ENCODE results near the gene PARVA.
"Not testable (repeated sequence)": the region's sequence is repeated elsewhere in the genome, so short reads cannot be mapped to it uniquely, and the experiment has no call there.

Gene PARVA

DNA sequence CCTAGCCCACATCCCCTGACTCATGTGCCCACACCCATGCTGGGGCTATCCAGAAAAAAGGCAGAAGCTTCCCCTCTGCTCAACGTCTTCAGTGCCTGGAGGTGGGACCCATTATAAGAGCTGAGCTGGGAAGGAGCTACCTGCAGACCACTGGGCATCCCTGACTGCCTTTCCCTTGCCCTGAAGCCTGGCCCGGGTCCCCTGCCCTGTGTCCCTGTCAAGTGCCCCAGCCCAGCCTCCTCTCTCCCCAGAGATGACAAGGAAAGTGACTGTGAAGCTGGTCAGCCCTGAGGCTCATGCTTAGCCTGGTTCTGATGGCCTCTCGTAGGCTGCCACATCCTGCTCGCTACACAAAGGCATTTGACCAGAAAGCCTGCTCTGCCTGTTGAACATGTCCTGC lies 140.4 kb downstream of the PARVA start:
- no peaks in the 10 kb centered on the region for H3K4me1 ChIP-seq (ENCODE audit: control insufficient read depth, low read length)
- H3K36me3 ChIP-seq (ENCODE audit: control insufficient read depth, low read length): no peaks in the 10 kb centered on the region
- H3K27me3 ChIP-seq (ENCODE audit: control insufficient read depth, low read length): no peaks in the 10 kb centered on the region
- H3K4me3 ChIP-seq (ENCODE audit: low read length): no peak overlapping the region
- no peak overlapping the region for H3K4me2 ChIP-seq (ENCODE audit: low read length)
- H3K9me3 ChIP-seq (ENCODE audit: control insufficient read depth, insufficient read depth, low read length): no peaks in the 10 kb centered on the region
- H3K79me2 ChIP-seq (ENCODE audit: control insufficient read depth, low read length): no peaks in the 10 kb centered on the region
- no peaks in the 10 kb centered on the region for H3F3A ChIP-seq (ENCODE audit: control insufficient read depth, insufficient read depth)
- TF ChIP-seq, protein P1, sequence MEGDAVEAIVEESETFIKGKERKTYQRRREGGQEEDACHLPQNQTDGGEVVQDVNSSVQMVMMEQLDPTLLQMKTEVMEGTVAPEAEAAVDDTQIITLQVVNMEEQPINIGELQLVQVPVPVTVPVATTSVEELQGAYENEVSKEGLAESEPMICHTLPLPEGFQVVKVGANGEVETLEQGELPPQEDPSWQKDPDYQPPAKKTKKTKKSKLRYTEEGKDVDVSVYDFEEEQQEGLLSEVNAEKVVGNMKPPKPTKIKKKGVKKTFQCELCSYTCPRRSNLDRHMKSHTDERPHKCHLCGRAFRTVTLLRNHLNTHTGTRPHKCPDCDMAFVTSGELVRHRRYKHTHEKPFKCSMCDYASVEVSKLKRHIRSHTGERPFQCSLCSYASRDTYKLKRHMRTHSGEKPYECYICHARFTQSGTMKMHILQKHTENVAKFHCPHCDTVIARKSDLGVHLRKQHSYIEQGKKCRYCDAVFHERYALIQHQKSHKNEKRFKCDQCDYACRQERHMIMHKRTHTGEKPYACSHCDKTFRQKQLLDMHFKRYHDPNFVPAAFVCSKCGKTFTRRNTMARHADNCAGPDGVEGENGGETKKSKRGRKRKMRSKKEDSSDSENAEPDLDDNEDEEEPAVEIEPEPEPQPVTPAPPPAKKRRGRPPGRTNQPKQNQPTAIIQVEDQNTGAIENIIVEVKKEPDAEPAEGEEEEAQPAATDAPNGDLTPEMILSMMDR (IDR thresholded peaks at IDR 0.05; ENCODE audit: low read depth, low read length, poor library complexity, severe bottlenecking): no peak
- TF ChIP-seq EZH2phosphoT487 (IDR thresholded peaks at IDR 0.05; ENCODE audit: borderline replicate concordance, low read length): no peak
- no peaks in the 10 kb centered on the region for H3K9me2 ChIP-seq (replicated peaks; ENCODE audit: control insufficient read depth, low read length)
- no peaks in the 10 kb centered on the region for H4K20me1 ChIP-seq (ENCODE audit: control insufficient read depth, insufficient read depth, low read depth, low read length)
- no peak overlapping the region for H3K27ac ChIP-seq (ENCODE audit: low read depth, low read length)

DNA sequence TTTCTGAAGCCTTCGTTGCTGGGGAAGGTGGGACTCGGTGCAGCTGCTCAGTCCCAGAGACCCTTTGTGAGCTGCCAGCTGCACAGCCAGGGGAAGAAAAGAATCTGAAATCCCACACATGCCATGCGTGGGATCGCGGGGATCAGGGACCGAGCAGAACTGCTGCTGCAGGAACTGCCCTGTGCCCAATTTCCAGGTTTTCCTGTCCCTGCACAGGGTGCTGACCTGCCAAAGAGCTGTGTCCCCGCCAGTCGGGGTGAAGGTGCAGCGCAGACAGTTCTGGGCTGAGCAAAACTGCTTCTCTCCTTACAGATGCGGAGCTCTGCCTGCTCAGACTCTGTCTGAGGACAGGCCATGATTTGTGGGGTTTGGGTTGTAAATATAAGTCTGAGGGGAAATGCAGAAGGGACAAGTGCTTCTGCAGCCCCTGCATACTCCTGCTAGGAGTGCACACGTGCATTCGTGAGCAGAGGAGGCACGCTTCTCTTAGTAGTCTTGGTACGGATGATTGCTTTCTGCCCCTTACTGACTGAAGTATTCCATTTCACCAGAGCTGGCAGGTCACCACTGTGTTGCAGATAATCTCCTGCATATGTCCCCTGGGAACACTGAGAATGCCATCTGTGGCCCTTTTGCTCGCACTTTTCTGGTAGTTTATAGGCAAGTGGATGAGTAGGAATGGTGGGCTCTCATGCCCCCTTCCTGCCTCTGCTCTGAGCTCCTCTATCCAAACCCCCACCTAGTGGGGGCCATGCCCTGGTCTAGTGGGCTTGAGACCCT lies 141.4 kb downstream of the PARVA start:
- Histone ChIP-seq H3K36me3 (ENCODE audit: control insufficient read depth, low read length) (no peaks in the 10 kb centered on the region), H3K4me2 (ENCODE audit: low read length) (no peak overlapping the region), H4K20me1 (ENCODE audit: control insufficient read depth, insufficient read depth, low read depth, low read length) (no peaks in the 10 kb centered on the region), H3K27me3 (ENCODE audit: control insufficient read depth, low read length) (no peaks in the 10 kb centered on the region), H3K4me3 (ENCODE audit: low read length) (no peak overlapping the region), H3K27ac (ENCODE audit: low read depth, low read length) (no peak overlapping the region), H3K4me1 (ENCODE audit: control insufficient read depth, low read length) (no peaks in the 10 kb centered on the region), H3K9me2 (replicated peaks; ENCODE audit: control insufficient read depth, low read length) (no peaks in the 10 kb centered on the region), H3F3A (ENCODE audit: control insufficient read depth, insufficient read depth) (no peaks in the 10 kb centered on the region), H3K9me3 (ENCODE audit: control insufficient read depth, insufficient read depth, low read length) (no peaks in the 10 kb centered on the region), H3K79me2 (ENCODE audit: control insufficient read depth, low read length) (no peaks in the 10 kb centered on the region)
- TF ChIP-seq EZH2phosphoT487 (IDR thresholded peaks at IDR 0.05; ENCODE audit: borderline replicate concordance, low read length): no peak
- TF ChIP-seq, protein P1 (IDR thresholded peaks at IDR 0.05; ENCODE audit: low read depth, low read length, poor library complexity, severe bottlenecking): no peak

DNA sequence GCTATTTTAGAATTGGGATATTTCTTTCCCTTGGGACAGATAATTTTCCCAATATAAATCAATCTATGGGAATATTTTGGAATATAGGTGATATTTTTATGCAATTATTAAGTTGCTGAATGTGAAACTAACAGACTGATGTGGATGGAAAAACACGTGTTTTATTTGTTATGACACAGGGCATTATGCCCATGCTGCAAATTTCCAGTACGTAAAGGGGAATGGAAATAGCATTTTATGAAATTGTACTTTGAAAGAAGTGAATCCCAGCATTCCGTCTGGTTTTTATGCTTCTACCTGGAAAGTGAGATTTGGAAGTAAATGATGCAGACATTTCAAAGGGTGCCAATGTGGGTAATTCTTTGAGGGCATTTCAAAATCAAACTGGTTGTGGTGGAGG lies 142.7 kb downstream of the PARVA start:
- Histone ChIP-seq H3K27ac (ENCODE audit: low read depth, low read length) (no peak overlapping the region), H3F3A (ENCODE audit: control insufficient read depth, insufficient read depth) (no peaks in the 10 kb centered on the region), H3K9me3 (ENCODE audit: control insufficient read depth, insufficient read depth, low read length) (no peaks in the 10 kb centered on the region), H3K79me2 (ENCODE audit: control insufficient read depth, low read length) (no peaks in the 10 kb centered on the region), H3K4me3 (ENCODE audit: low read length) (no peak overlapping the region), H3K36me3 (ENCODE audit: control insufficient read depth, low read length) (no peaks in the 10 kb centered on the region), H4K20me1 (ENCODE audit: control insufficient read depth, insufficient read depth, low read depth, low read length) (no peaks in the 10 kb centered on the region), H3K9me2 (replicated peaks; ENCODE audit: control insufficient read depth, low read length) (no peaks in the 10 kb centered on the region), H3K4me2 (ENCODE audit: low read length) (no peak overlapping the region), H3K4me1 (ENCODE audit: control insufficient read depth, low read length) (no peaks in the 10 kb centered on the region), H3K27me3 (ENCODE audit: control insufficient read depth, low read length) (no peaks in the 10 kb centered on the region)
- TF ChIP-seq EZH2phosphoT487 (IDR thresholded peaks at IDR 0.05; ENCODE audit: borderline replicate concordance, low read length): no peak
- TF ChIP-seq, protein P1 (IDR thresholded peaks at IDR 0.05; ENCODE audit: low read depth, low read length, poor library complexity, severe bottlenecking): no peak

DNA sequence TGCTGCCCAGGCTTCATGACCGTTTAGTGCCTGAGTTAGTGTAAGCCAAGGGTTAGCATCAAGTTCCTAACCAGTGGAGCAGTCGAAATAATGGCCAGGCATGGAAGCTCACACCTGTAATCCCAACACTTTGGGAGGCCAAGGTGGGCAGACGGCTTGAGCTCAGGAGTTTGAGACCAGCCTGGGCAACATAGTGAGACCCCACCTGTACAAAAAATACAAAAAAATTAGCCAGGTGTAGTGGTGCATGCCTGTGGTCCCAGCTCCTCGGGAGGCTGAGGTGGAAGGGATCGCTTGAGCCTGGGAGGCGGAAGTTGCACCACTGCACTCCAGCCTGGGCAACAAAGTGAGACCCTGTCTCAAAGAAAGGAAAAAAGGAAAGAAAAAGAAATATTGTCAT lies 143.2 kb downstream of the PARVA start:
- H3K4me1 ChIP-seq (ENCODE audit: control insufficient read depth, low read length); H3K9me2 ChIP-seq (replicated peaks; ENCODE audit: control insufficient read depth, low read length); H3K79me2 ChIP-seq (ENCODE audit: control insufficient read depth, low read length); H3K36me3 ChIP-seq (ENCODE audit: control insufficient read depth, low read length); H3K27ac ChIP-seq (ENCODE audit: low read depth, low read length); H3K9me3 ChIP-seq (ENCODE audit: control insufficient read depth, insufficient read depth, low read length); H3K27me3 ChIP-seq (ENCODE audit: control insufficient read depth, low read length); H3K4me2 ChIP-seq (ENCODE audit: low read length); H4K20me1 ChIP-seq (ENCODE audit: control insufficient read depth, insufficient read depth, low read depth, low read length); H3K4me3 ChIP-seq (ENCODE audit: low read length); H3F3A ChIP-seq (ENCODE audit: control insufficient read depth, insufficient read depth): not testable (repeated sequence)
